Tongue (tissue), 2 donors: ENCODE data around the gene REPIN1. TPM values are rescaled to one million over a fixed set of nuclear protein-coding genes. Genes with fewer than 3 reads are reported as not detected.

Source experiments
- DNase-seq: peaks from one replicate; pipeline ENCODE4 v3.0.0-alpha.2; 2015
- total RNA-seq: library from RNA; depleted of rRNA; stranded (reverse); fragments of >200 nt; gene quantifications from one replicate; pipeline ENCODE4 v1.2.3, GENCODE V29; 2014

The REPIN1 gene
- total RNA-seq, 1 donor from 2014 or later, result 76.1 TPM

- DNase-seq, result no peak
These were observed 27.8 kb downstream of the REPIN1 start for GRCh38 chr7:150396426-150396825.

- no peak for DNase-seq
These were observed 28.2 kb downstream of the REPIN1 start for GRCh38 chr7:150396851-150397260.

- no peak for DNase-seq
These were observed 28.9 kb downstream of the REPIN1 start for GRCh38 chr7:150397346-150398107.

- no peak for DNase-seq
These were observed 29.7 kb downstream of the REPIN1 start for GRCh38 chr7:150398108-150398964.

GRCh38 chr7:150398965-150399320, 30.3 kb downstream of the REPIN1 start:
- no peak for DNase-seq

GRCh38 chr7:150399421-150400007, 30.9 kb downstream of the REPIN1 start:
- DNase-seq, result no peak

- no peak for DNase-seq
These were observed 31.6 kb downstream of the REPIN1 start for GRCh38 chr7:150400008-150400787.

- no peak for DNase-seq
These were observed 32.3 kb downstream of the REPIN1 start for GRCh38 chr7:150400788-150401423.

- no peak for DNase-seq
These were observed 32.8 kb downstream of the REPIN1 start for GRCh38 chr7:150401424-150401790.

GRCh38 chr7:150401861-150402631, 33.4 kb downstream of the REPIN1 start:
- no peak for DNase-seq

GRCh38 chr7:150402671-150403321, 34.2 kb downstream of the REPIN1 start:
- no peak for DNase-seq

- DNase-seq, result no peak
These were observed 35.0 kb downstream of the REPIN1 start for GRCh38 chr7:150403376-150404171.

- peak; percentile 47 for DNase-seq
These were observed 35.7 kb downstream of the REPIN1 start for GRCh38 chr7:150404172-150404804.

- peak; percentile 93 for DNase-seq
These were observed 36.4 kb downstream of the REPIN1 start for GRCh38 chr7:150404805-150405583.

- DNase-seq, result peak; percentile 64
These were observed 37.1 kb downstream of the REPIN1 start for GRCh38 chr7:150405584-150406311.

- DNase-seq, result no peak
These were observed 37.6 kb downstream of the REPIN1 start for GRCh38 chr7:150406312-150406566.

GRCh38 chr7:150406567-150407421, 38.2 kb downstream of the REPIN1 start:
- no peak for DNase-seq
